Adrenal gland (tissue), 12 donors: ENCODE results near the gene C1QB. TPM values are rescaled to one million over a fixed set of nuclear protein-coding genes. Genes with fewer than 3 reads are reported as not detected.

Source experiments
- DNase-seq, 7 donors: peaks; one replicate each; pipeline ENCODE4 v3.0.0-alpha.2; 2019 to 2020
- H3K27ac ChIP-seq, 5 donors: fragments of 200-600 bp; sonication (generic) in 4 of 5; 1 replicate in 3 of 5; 2 replicates in 2 of 5; pipeline versions ENCODE4 v1.5.1 to v1.8.0; 2016 to 2020; ENCODE audit warnings: mild to moderate bottlenecking in 1 of 5
- H3K27me3 ChIP-seq: fragments of 200-600 bp; 2 replicates; pipeline ENCODE4 v1.8.0; 2021
- H3K36me3 ChIP-seq, 2 donors: fragments of 200-600 bp; replicated peaks in 1 of 2; 1 replicate in 1 of 2; 2 replicates in 1 of 2; pipeline versions ENCODE4 v1.5.1 to v1.8.0; 2018 to 2022
- H3K4me1 ChIP-seq, 2 donors: fragments of 200-600 bp; replicated peaks in 1 of 2; 1 replicate in 1 of 2; 2 replicates in 1 of 2; pipeline versions ENCODE4 v1.5.1 to v1.8.0; 2018 to 2021
- H3K4me3 ChIP-seq, 4 donors: fragments of 200-600 bp; sonication (generic) in 3 of 4; one replicate each; pipeline ENCODE4 v1.5.1; 2016 to 2018
- H3K9me3 ChIP-seq, 3 donors: fragments of 200-600 bp; sonication (generic) in 1 of 3; replicated peaks in 1 of 3; 1 replicate in 2 of 3; 2 replicates in 1 of 3; pipeline versions ENCODE4 v1.5.1 to v1.8.0; 2016 to 2021
- POLR2A ChIP-seq, 2 donors: fragments of 450-650 bp; IDR thresholded peaks; one replicate each; pipeline ENCODE4 v1.6.1; 2017; ENCODE audit warnings: antibody characterized with exemption in 2 of 2, mild to moderate bottlenecking in 2 of 2, moderate library complexity in 1 of 2
- WGBS, 4 donors: extraction: QIAGEN DNeasy Blood & Tissue Kit in 2 of 4; methylation state at CpG; one replicate each; pipeline versions ENCODE4 v1.1.5 to v1.1.7; 2013 to 2017; 5-methylcytosine and 5-hydroxymethylcytosine counted together
- intact Hi-C, 2 donors: fragments of 100-400 bp; cut with DNase I; formaldehyde crosslinking; loops; one replicate each; pipeline versions ENCODE4 v1.14.1 to v1.15.0; 2022 to 2023
- polyA plus RNA-seq, 3 donors: library from polyadenylated mRNA; stranded (reverse); fragments of 200-250 nt in 2 of 3; fragments of 350-450 nt in 1 of 3; fragmentation: Illumina TruSeq in 1 of 3; extraction: RNeasy Lipid Tissue Mini Kit (QIAGEN cat#74804) in 1 of 3; gene quantifications; one replicate each; pipeline ENCODE4 v1.2.3, GENCODE V29; 2013 to 2014
- total RNA-seq, 9 donors: library from RNA; depleted of rRNA in 4 of 9; stranded (reverse); fragments of >200 nt in 4 of 9; fragments of 120-200 nt in 1 of 9; fragmentation: NEBNext Ultra II Directional in 1 of 9; extraction: Animal tissue kit (Norgen Biotek cat#: 25700) in 1 of 9; gene quantifications; one replicate each; pipeline versions ENCODE4 v1.1.0 to v1.2.4, GENCODE V29; 2013 to 2023
- TF ChIP-seq, protein P1 (sequence below), 6 experiments: fragments of 450-650 bp in 4 of 6; fragments of 200-600 bp in 2 of 6; sonication (generic) in 1 of 6; IDR thresholded peaks; 1 replicate in 5 of 6; 2 replicates in 1 of 6; pipeline versions ENCODE4 v1.5.1 to v1.8.0; 2016 to 2021; ENCODE audit warnings: antibody characterized with exemption in 6 of 6, mild to moderate bottlenecking in 2 of 6, moderate library complexity in 1 of 6
- donor health status: healthy with polysubstance abuse.
- donor health status: Bipolar disorder and iron deficiency.
- donor health status: DM: yes; HTN: yes; CAD: no.
- donor health status: DM: no; HTN: no; CAD: no.
- donor health status: DM: no; HTN: no; CAD: no.
- donor health status: DM: yes; HTN: yes; CAD: no.

Gene C1QB
- total and polyA plus RNA-seq, 12 donors, result 55.5 to 1,914 (median 529) TPM

DNA sequence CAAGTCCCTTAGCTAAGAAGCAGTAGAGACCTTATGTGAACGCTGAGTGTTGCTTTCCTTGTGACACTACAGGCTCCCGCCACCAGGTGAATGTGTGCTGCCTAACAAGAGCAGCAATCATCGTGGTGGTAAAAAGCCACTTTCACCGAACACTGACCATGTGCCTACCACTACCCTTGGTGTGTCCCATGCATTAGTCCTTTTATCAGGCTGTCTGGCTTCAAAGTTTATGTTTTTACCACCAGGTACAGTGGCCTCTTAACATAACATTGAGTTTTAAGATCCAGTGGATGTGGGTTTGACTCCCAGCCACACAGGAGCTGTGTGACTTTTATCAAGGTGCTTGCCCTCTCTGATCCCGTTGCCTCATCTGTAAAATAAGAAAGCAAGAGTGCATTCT is 1.7 kb downstream of the C1QB start:
- Histone ChIP-seq H3K36me3 (no peaks in the 10 kb centered on the region), H3K4me1 (no peaks in the 10 kb centered on the region), H3K9me3 (no peaks in the 10 kb centered on the region), H3K4me3 (peak overlapping the region in 1 of 4 donors; percentile 52), H3K27ac (peak overlapping the region in 1 of 5 donors; percentile 3), H3K27me3 (no peaks in the 10 kb centered on the region)
- TF ChIP-seq POLR2A (IDR thresholded peaks at IDR 0.05), result no peak
- TF ChIP-seq, protein P1, sequence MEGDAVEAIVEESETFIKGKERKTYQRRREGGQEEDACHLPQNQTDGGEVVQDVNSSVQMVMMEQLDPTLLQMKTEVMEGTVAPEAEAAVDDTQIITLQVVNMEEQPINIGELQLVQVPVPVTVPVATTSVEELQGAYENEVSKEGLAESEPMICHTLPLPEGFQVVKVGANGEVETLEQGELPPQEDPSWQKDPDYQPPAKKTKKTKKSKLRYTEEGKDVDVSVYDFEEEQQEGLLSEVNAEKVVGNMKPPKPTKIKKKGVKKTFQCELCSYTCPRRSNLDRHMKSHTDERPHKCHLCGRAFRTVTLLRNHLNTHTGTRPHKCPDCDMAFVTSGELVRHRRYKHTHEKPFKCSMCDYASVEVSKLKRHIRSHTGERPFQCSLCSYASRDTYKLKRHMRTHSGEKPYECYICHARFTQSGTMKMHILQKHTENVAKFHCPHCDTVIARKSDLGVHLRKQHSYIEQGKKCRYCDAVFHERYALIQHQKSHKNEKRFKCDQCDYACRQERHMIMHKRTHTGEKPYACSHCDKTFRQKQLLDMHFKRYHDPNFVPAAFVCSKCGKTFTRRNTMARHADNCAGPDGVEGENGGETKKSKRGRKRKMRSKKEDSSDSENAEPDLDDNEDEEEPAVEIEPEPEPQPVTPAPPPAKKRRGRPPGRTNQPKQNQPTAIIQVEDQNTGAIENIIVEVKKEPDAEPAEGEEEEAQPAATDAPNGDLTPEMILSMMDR (IDR thresholded peaks at IDR 0.05), result peak in 2 of 6 experiments; percentile 8 to 10
- intact Hi-C loops, result no loop called here
- WGBS, 4 donors, result 42 to 66% (median 58%) methylated on average over 5 of the region's 5 CpGs
- no peak for DNase-seq

DNA sequence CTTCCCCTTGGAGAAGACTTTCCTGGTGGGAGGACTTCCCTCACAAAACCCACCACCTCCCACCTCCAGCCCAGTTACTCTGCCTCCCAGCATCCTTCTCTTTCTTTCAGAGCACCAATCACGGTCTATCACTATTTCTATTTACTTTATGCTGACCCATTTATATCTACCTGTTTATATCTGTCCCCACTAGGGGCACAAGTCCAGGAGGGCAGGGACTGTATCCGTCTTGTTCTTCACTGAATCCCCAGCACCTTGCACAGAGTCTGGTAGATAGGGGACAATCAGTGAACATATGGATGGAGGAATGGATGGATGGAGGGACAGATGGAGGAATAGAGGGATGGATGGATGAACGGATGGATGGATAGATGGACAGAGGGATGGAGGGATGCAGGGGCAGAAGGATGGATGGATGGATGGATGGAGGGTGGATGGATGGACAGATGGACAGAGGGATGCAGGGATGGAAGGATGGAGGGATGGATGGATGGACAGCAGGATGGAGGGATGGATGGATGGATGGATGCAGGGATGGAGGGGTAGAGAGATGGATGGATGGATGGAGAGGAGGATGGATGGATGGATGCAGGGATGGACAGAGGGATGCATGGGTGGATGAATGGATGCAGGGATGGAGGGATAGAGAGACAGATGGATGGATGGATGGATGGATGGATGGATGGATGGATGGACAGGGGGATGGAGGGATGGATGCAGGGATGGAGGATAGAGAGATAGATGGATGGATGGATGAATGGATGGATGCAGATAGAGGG is 5.5 kb downstream of the C1QB start:
- no peaks in the 10 kb centered on the region for H3K36me3 ChIP-seq
- H3K4me1 ChIP-seq, result no peaks in the 10 kb centered on the region
- TF ChIP-seq POLR2A (IDR thresholded peaks at IDR 0.05), result no peak
- TF ChIP-seq, protein P1 (IDR thresholded peaks at IDR 0.05), result no peak
- H3K27me3 ChIP-seq, result no peaks in the 10 kb centered on the region
- no peaks in the 10 kb centered on the region for H3K9me3 ChIP-seq
- DNase-seq, result no peak
- intact Hi-C loops, result no loop called here
- H3K4me3 ChIP-seq, result no peak overlapping the region
- 56 to 74% (median 68%) methylated on average over 3 of the region's 3 CpGs for WGBS, 4 donors
- no peak overlapping the region for H3K27ac ChIP-seq

DNA sequence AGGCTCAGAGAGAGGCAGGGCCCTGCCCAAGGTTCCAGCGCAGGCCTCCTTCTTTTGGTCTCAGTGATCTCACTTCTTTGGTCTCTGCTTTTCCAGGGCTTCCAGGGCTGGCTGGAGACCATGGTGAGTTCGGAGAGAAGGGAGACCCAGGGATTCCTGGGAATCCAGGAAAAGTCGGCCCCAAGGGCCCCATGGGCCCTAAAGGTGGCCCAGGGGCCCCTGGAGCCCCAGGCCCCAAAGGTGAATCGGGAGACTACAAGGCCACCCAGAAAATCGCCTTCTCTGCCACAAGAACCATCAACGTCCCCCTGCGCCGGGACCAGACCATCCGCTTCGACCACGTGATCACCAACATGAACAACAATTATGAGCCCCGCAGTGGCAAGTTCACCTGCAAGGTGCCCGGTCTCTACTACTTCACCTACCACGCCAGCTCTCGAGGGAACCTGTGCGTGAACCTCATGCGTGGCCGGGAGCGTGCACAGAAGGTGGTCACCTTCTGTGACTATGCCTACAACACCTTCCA is 7.7 kb downstream of the C1QB start:
- no peak for DNase-seq
- no peak overlapping the region for H3K4me3 ChIP-seq
- intact Hi-C loops, result no loop called here
- no peaks in the 10 kb centered on the region for H3K27me3 ChIP-seq
- no peaks in the 10 kb centered on the region for H3K4me1 ChIP-seq
- TF ChIP-seq, protein P1 (IDR thresholded peaks at IDR 0.05), result no peak
- no peak for TF ChIP-seq POLR2A (IDR thresholded peaks at IDR 0.05)
- WGBS, 4 donors, result 90 to 96% (median 93%) methylated on average over 14 to 19 of the region's 19 CpGs
- H3K36me3 ChIP-seq, result no peaks in the 10 kb centered on the region
- no peaks in the 10 kb centered on the region for H3K9me3 ChIP-seq
- no peak overlapping the region for H3K27ac ChIP-seq

DNA sequence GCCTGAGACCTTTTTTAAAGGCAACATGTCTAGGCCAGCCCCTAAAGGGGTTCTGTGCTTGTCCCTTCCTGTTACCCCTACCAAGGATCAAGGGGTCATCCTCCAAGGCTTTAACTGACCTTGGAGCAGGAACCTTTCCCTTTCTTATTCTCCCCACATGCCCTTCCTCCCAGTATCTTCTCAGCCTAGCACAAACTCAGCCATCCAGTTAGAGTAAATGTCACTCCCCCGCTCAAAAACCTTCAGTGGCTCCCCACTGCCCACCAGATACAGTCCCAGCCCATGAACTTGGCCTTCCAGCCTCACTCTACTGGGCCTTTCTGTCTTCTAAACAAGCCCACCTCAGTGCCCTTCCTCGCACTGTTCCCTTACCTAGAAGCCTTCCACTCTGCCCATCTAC is 8.8 kb downstream of the C1QB start:
- intact Hi-C loops, result no loop called here
- H3K36me3 ChIP-seq, result no peaks in the 10 kb centered on the region
- H3K4me3 ChIP-seq, result no peak overlapping the region
- no peak for TF ChIP-seq POLR2A (IDR thresholded peaks at IDR 0.05)
- TF ChIP-seq, protein P1 (IDR thresholded peaks at IDR 0.05), result no peak
- H3K27me3 ChIP-seq, result no peaks in the 10 kb centered on the region
- H3K4me1 ChIP-seq, result no peaks in the 10 kb centered on the region
- WGBS, 4 donors, result 83 to 93% (median 86%) methylated on average over 2 of the region's 2 CpGs
- H3K27ac ChIP-seq, result no peak overlapping the region
- no peak for DNase-seq
- H3K9me3 ChIP-seq, result no peaks in the 10 kb centered on the region
